ENCODE results near the gene TEC.

DNA sequence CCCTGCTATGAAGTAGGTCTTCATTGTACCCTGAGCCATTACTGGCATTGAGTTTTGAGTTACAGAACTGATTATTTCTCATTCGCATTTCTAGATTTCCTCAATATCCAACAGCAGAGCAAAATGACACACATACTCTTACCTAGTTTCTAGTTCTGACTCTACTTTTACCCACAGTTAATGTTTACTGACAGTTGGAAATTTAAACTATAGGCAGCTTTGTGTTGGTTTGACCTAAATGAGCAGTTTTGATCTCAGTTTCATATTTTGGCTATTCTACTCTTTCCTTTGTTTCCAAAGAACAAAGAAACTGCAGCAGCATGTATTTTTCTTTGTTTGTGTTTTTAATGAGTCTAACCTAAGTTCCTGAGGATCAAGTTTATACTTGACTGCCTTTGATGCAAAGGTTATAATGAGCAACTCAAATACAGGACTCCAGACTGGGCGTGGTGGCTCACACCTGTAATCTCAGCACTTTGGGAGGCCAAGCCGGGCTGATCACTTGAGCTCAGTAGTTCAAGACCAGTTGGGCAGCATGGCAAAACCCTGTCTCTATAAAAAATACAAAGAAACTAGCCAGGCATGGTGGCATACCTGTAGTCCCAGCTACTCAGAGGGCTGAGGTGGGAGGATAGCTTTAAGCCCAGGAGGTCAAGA lies 166.0 kb downstream of the TEC start:
- TF ChIP-seq CTCF (IDR thresholded peaks at IDR 0.05) (no peak), EZH2phosphoT487 (IDR thresholded peaks at IDR 0.05) (no peak), EZH2 (IDR thresholded peaks at IDR 0.05) (no peak)

Measured in neural progenitor cell (in vitro differentiated cells).